ENCODE measurements around the gene CALN1. TPM values are rescaled to one million over a fixed set of nuclear protein-coding genes. Genes with fewer than 3 reads are reported as not detected.

The CALN1 gene
- total RNA-seq, 2 donors from 2014 or later, result 4.3 to 6.9 TPM

- Histone ChIP-seq H3K36me3 (ENCODE audit: control insufficient read depth, insufficient read depth, low read length) (no peaks in the 10 kb centered on the region), H3K27me3 (ENCODE audit: control insufficient read depth, insufficient read depth, low read length, poor library complexity, severe bottlenecking) (no peaks in the 10 kb centered on the region), H3K9ac (ENCODE audit: extremely low read depth, low read length, poor library complexity, severe bottlenecking) (no peak overlapping the region), H3K9me3 (ENCODE audit: control insufficient read depth, low read length) (peaks cover 7% of the 10 kb centered on the region), H3K27ac (ENCODE audit: low read depth, low read length) (no peak overlapping the region), H3K4me3 (ENCODE audit: low read length) (no peak overlapping the region), H3K4me1 (ENCODE audit: control insufficient read depth, insufficient read depth, low read length) (no peaks in the 10 kb centered on the region)
- Mint-ChIP-seq H3K27me3 (ENCODE audit: insufficient read depth) (no peaks in the 10 kb centered on the region), H3K36me3 (ENCODE audit: low read depth) (no peaks in the 10 kb centered on the region), H3K27ac (no peak overlapping the region), H3K4me1 (no peaks in the 10 kb centered on the region), H3K9me3 (peaks cover 14% of the 10 kb centered on the region), H3K4me3 (no peak overlapping the region)
- no peak for DNase-seq
- WGBS, 2 experiments (ENCODE audit: insufficient coverage in 1 of 2, insufficient read length in 1 of 2), result 95% methylated on average over 5 of the region's 5 CpGs; no CpG with 5 or more reads in 1 of the 2 experiments
- no peak for TF ChIP-seq CTCF (conservative IDR thresholded peaks at IDR 0.05)
These were observed 288.2 kb downstream of the CALN1 start for GRCh38 chr7:72123913-72124312.

DNA sequence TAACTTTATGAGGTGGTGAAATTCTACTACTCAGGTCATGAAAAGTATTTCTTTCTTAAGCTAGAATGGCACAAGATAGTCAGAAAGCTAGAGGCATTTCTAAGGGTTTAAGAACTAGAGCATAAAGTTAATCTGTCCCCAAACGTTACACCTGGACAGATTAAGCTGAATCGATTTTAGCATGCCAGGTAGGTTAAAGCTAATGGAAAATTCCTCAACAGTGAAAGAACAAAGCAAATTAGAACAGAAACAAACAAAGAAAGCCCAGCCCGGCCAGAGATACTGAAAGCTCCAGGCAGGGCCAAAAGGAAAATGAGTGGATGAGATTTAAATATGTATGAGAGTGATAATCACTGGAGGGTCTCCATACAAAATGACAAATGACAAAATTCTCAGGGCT, 293.8 kb downstream of the CALN1 start:
- Mint-ChIP-seq H3K4me1 (no peaks in the 10 kb centered on the region), H3K4me3 (no peak overlapping the region), H3K27ac (no peak overlapping the region), H3K36me3 (ENCODE audit: low read depth) (no peaks in the 10 kb centered on the region), H3K27me3 (ENCODE audit: insufficient read depth) (no peaks in the 10 kb centered on the region), H3K9me3 (peaks cover 32% of the 10 kb centered on the region)
- Histone ChIP-seq H3K27me3 (ENCODE audit: control insufficient read depth, insufficient read depth, low read length, poor library complexity, severe bottlenecking) (no peaks in the 10 kb centered on the region), H3K4me1 (ENCODE audit: control insufficient read depth, insufficient read depth, low read length) (no peaks in the 10 kb centered on the region), H3K9me3 (ENCODE audit: control insufficient read depth, low read length) (peaks cover 7% of the 10 kb centered on the region), H3K36me3 (ENCODE audit: control insufficient read depth, insufficient read depth, low read length) (no peaks in the 10 kb centered on the region), H3K4me3 (ENCODE audit: low read length) (no peak overlapping the region), H3K27ac (ENCODE audit: low read depth, low read length) (no peak overlapping the region), H3K9ac (ENCODE audit: extremely low read depth, low read length, poor library complexity, severe bottlenecking) (no peak overlapping the region)
- DNase-seq, result no peak
- no peak for TF ChIP-seq CTCF (conservative IDR thresholded peaks at IDR 0.05)
- WGBS, 2 experiments (ENCODE audit: insufficient coverage in 1 of 2, insufficient read length in 1 of 2), result 88 to 97% methylated on average over 2 to 3 of the region's 3 CpGs

GRCh38 chr7:72114129-72114528, 298.0 kb downstream of the CALN1 start:
- DNase-seq, result no peak
- 93 to 100% methylated on average over 1 to 2 of the region's 2 CpGs for WGBS, 2 experiments (ENCODE audit: insufficient coverage in 1 of 2, insufficient read length in 1 of 2)
- no peak overlapping the region for H3K27ac Mint-ChIP-seq

More at GRCh38 chr7:72114129-72114528, 298.0 kb downstream of the CALN1 start:
- no peaks in the 10 kb centered on the region for H3K27me3 Mint-ChIP-seq (ENCODE audit: insufficient read depth)
- H3K9ac ChIP-seq (ENCODE audit: extremely low read depth, low read length, poor library complexity, severe bottlenecking), result no peak overlapping the region
- H3K9me3 Mint-ChIP-seq, result peaks cover 20% of the 10 kb centered on the region
- no peaks in the 10 kb centered on the region for H3K27me3 ChIP-seq (ENCODE audit: control insufficient read depth, insufficient read depth, low read length, poor library complexity, severe bottlenecking)
- H3K4me3 ChIP-seq (ENCODE audit: low read length), result no peak overlapping the region
- H3K4me3 Mint-ChIP-seq, result no peak overlapping the region
- no peaks in the 10 kb centered on the region for H3K4me1 ChIP-seq (ENCODE audit: control insufficient read depth, insufficient read depth, low read length)
- H3K27ac ChIP-seq (ENCODE audit: low read depth, low read length), result no peak overlapping the region
- H3K36me3 Mint-ChIP-seq (ENCODE audit: low read depth), result no peaks in the 10 kb centered on the region
- no peak for TF ChIP-seq CTCF (conservative IDR thresholded peaks at IDR 0.05)
- no peaks in the 10 kb centered on the region for H3K36me3 ChIP-seq (ENCODE audit: control insufficient read depth, insufficient read depth, low read length)
- H3K4me1 Mint-ChIP-seq, result peaks cover 7% of the 10 kb centered on the region
- H3K9me3 ChIP-seq (ENCODE audit: control insufficient read depth, low read length), result no peaks in the 10 kb centered on the region

All from endodermal cell (in vitro differentiated cells).